ENCODE measurements around the gene ST6GALNAC6.

DNA sequence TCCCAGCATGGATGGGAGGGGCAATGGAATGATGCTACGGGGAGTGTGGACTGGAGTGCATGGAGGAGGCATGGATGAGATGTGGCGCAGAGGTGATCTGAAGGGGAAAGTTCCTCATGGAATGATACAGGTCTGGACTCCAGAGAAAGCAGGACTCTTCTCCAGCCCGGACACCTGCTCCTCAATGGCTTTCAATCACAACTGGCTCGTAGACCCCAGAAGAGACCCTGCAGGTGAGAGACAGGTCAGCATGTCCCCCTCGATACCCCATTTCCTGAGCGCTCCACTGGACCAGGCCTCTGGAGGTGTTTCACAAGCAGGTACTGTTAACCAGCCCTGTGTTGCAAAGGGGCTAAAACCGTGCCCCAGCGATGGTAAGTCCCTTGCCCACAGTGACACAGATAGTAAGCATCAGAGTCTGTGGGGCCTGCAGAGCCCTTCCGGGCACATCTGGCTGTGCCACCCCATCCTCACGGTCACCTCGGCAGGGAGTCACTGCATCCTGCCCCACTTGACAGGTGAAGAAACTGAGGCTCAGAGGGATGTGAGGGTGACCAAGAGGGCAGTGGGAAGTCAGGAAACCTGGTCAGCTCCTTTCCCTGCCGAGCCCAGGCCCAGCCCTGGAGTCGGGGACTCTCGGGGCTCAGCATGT, 43.7 kb upstream of the ST6GALNAC6 start:
- TF ChIP-seq POLR2A (IDR thresholded peaks at IDR 0.05) = no peak
- no peak for TF ChIP-seq EP300 (IDR thresholded peaks at IDR 0.05)

Measured in sigmoid colon (tissue), 4 donors.